Measurements from ENCODE around the gene GSTK1.

DNA sequence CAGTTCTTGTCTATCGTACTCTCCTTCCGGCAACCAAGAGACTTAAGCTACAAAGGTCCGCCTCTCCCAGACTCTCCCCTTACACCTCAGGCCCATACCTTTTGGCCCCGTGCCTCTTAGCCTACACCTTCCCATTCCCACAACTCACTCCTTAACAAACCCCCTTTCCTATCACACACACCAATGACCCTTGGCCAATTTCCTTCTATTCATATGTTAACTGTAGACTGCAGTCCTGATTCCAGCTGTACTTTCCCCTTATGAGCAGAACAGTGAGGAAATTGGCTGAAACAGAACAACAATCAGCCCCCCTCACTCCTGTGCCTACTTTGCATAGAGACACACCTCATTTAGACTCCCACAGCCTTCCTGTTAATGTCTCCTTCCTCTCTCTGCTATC, 20.1 kb downstream of the GSTK1 start:
- TF ChIP-seq CTCF (IDR thresholded peaks at IDR 0.05), result no peak
- no peak for TF ChIP-seq POLR2A (IDR thresholded peaks at IDR 0.05)

Data from testis (tissue), 2 donors.